GM12875 (cell line): ENCODE measurements around the gene SNCAIP.

Source experiments
- H3K4me3 ChIP-seq: one replicate; pipeline ENCODE4 v1.5.1; 2011; ENCODE audit warnings: low read depth, low read length, control low read depth
- TF ChIP-seq, protein P1 (sequence below): IDR thresholded peaks from 2 replicates; pipeline ENCODE4 v1.5.1; 2011; ENCODE audit warnings: low read depth, mild to moderate bottlenecking, control low read depth, inconsistent platforms, low read length, moderate library complexity, borderline replicate concordance; ENCODE audit not compliant: insufficient read depth

Gene SNCAIP

GRCh38 chr5:122311961-122312590 lies at the start of gene SNCAIP:
Gene SNCAIP, plus strand, starts transcription at chr5:122312237. Its CDS starts 78,898 bp downstream, at chr5:122391135.
- H3K4me3 ChIP-seq, result peak within 1 kb of the TSS; percentile 83
- TF ChIP-seq, protein P1, sequence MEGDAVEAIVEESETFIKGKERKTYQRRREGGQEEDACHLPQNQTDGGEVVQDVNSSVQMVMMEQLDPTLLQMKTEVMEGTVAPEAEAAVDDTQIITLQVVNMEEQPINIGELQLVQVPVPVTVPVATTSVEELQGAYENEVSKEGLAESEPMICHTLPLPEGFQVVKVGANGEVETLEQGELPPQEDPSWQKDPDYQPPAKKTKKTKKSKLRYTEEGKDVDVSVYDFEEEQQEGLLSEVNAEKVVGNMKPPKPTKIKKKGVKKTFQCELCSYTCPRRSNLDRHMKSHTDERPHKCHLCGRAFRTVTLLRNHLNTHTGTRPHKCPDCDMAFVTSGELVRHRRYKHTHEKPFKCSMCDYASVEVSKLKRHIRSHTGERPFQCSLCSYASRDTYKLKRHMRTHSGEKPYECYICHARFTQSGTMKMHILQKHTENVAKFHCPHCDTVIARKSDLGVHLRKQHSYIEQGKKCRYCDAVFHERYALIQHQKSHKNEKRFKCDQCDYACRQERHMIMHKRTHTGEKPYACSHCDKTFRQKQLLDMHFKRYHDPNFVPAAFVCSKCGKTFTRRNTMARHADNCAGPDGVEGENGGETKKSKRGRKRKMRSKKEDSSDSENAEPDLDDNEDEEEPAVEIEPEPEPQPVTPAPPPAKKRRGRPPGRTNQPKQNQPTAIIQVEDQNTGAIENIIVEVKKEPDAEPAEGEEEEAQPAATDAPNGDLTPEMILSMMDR, result no peak

DNA sequence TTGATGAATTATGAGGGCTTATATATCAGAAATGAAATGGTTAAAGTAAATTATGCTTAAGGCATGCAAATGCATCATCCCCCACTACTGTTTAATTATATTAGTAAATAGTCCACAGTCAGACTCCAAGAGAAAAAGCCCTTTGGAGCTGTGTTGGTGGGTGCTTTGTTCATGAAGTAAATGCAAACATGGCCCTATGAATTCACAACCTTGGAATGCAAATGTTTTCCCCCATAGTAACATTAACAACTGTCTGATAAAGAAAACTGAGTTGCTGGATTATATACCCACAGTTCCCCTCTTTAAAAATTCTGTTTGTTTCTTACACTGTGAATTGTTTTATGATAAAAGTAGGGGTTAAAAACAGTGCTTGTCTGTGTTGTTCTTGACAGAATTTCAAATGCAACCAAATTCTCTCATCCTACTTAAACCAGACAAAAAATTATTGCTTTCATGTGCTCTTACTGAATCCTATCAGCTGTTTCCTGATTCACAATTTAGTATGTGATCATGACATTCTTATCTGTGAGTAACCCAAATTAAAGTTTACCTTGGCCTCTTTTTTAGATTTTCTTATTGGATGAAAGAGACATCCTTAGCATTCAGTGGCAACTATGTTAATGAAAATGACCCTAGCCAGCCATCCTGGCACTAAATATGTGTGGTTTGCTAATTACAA lies 48.5 kb upstream of the SNCAIP start:
- H3K4me3 ChIP-seq, result no peak overlapping the region
- TF ChIP-seq, protein P1, result no peak

DNA sequence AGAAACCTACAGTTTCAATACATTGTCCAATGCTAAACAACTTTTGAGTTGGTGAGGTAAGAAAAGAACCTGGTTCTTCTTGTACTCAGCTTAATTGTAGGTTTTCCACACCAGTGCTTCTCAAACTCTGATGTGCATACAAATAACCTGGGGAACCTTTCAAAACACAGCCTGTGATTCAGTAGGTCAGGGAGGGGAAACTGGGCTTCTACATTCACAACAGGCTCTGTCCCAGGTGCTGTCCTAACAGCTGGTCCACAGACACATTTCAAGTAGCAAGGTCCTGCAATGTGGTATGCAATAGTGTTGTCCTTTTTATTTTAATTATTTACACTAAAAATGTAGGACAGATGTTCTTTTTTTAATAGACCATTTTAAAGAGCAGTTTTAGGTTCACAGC lies 47.4 kb upstream of the SNCAIP start:
- no peak overlapping the region for H3K4me3 ChIP-seq
- TF ChIP-seq, protein P1, result no peak

- TF ChIP-seq, protein P1, result no peak
- no peak overlapping the region for H3K4me3 ChIP-seq
These were observed 44.9 kb upstream of the SNCAIP start for GRCh38 chr5:122267185-122267584.

DNA sequence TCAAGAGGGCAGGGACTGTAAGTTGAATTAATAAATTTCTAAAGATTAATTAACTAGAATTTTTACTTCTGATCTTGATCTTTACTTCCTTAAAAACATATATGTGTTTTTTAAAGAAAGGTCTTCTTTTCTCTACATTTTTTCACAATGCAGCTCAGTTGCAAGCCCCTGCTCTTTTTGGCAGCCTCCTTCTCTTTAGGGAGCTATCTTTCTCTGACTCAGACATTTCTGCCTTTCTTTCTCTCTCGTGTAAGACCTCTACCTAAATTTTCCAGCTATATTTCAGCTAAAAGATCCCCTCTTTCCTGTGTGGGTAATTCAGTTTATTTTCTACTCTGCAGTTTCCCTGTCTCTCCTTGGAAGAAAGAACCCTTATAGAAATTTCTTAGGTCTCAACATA lies 38.3 kb upstream of the SNCAIP start:
- TF ChIP-seq, protein P1, result no peak
- H3K4me3 ChIP-seq, result no peak overlapping the region

DNA sequence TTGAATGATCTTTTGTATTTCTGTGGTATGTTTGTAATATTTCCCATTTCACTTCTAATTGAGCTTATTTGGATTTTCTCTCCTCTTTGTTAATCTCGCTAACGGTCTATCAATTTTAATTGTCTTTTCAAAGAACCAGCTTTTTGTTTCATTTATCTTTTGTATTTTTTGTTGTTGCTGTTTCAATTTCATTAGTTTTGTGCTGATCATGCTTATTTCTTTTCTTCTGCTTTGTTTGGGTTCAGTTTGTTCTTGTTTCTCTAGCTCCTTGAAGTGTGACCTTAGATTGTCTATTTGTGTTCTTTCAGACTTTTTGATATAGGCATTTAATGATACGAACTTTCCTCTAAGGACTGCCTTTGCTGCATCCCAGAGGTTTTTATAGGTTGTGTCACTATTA lies 28.4 kb upstream of the SNCAIP start:
- TF ChIP-seq, protein P1, result no peak
- H3K4me3 ChIP-seq, result no peak overlapping the region

- TF ChIP-seq, protein P1, result no peak
- no peak overlapping the region for H3K4me3 ChIP-seq
These were observed 25.5 kb upstream of the SNCAIP start for GRCh38 chr5:122286541-122286940.
